H1 (cell line): ENCODE data around the gene LHX5. TPM values are rescaled to one million over a fixed set of nuclear protein-coding genes. Genes with fewer than 3 reads are reported as not detected.
A peak's percentile ranks its signal among the peaks of the same experiment; 100 is the strongest.

Experiments used
- CBX5 ChIP-seq: fragments of 300-800, 300-1000 bp; sonication (generic); IDR thresholded peaks from 2 replicates; pipeline ENCODE4 v1.7.1; 2016; ENCODE audit warnings: antibody characterized with exemption, low read length, low read depth
- CBX8 ChIP-seq: fragments of 300-800, 300-1000 bp; sonication (generic); IDR thresholded peaks from 2 replicates; pipeline ENCODE4 v1.7.1; 2016; ENCODE audit warnings: low read depth, low read length, borderline replicate concordance
- CEBPB ChIP-seq: IDR thresholded peaks from 2 replicates; pipeline ENCODE4 v1.6.1; 2012; ENCODE audit warnings: low read depth, low read length
- CREB1 ChIP-seq: IDR thresholded peaks from 2 replicates; pipeline ENCODE4 v1.6.1; 2012; ENCODE audit warnings: inconsistent platforms
- CTBP2 ChIP-seq: IDR thresholded peaks from 2 replicates; pipeline ENCODE4 v1.7.0; 2011; ENCODE audit warnings: borderline replicate concordance, mild to moderate bottlenecking, moderate library complexity, mixed read lengths, low read length; ENCODE audit not compliant: insufficient read depth, insufficient read length
- KDM1A ChIP-seq: fragments of 200-600, 300-600 bp; sonication (generic); IDR thresholded peaks from 2 replicates; pipeline ENCODE4 v1.7.1; 2016; ENCODE audit warnings: mild to moderate bottlenecking, low read length, borderline replicate concordance
- KDM4A ChIP-seq: IDR thresholded peaks from one replicate; pipeline ENCODE4 v1.7.1; 2012; ENCODE audit warnings: low read depth, mild to moderate bottlenecking, moderate library complexity, low read length, inconsistent platforms; ENCODE audit not compliant: severe bottlenecking
- POLR2AphosphoS5 ChIP-seq: IDR thresholded peaks from 2 replicates; pipeline ENCODE4 v1.6.1; 2011; ENCODE audit warnings: low read depth, low read length
- RAD21 ChIP-seq, 2 experiments: IDR thresholded peaks in 1 of 2; conservative IDR thresholded peaks in 1 of 2; 2 replicates each; pipeline ENCODE4 v1.6.1; 2011; ENCODE audit warnings: low read depth in 2 of 2, low read length in 2 of 2, improper control_type of control experiment in 1 of 2, inconsistent platforms in 1 of 2, mild to moderate bottlenecking in 1 of 2, moderate library complexity in 1 of 2
- RNF2 ChIP-seq: fragments of 200-900, 300-1000 bp; sonication (generic); IDR thresholded peaks from 2 replicates; pipeline ENCODE4 v1.7.1; 2016; ENCODE audit warnings: borderline replicate concordance, low read depth, mild to moderate bottlenecking, antibody characterized with exemption, low read length; ENCODE audit not compliant: poor library complexity, severe bottlenecking; ENCODE audit errors: missing control alignments
- RXRA ChIP-seq: IDR thresholded peaks from 2 replicates; pipeline ENCODE4 v1.6.1; 2011; ENCODE audit warnings: low read depth, mild to moderate bottlenecking, low read length, moderate library complexity; ENCODE audit not compliant: insufficient read depth
- SIN3A ChIP-seq, 2 experiments: IDR thresholded peaks in 1 of 2; conservative IDR thresholded peaks in 1 of 2; 2 replicates each; pipeline ENCODE4 v1.6.1; 2011 to 2012; ENCODE audit warnings: low read length in 2 of 2, improper control_type of control experiment in 1 of 2, low read depth in 1 of 2, mild to moderate bottlenecking in 1 of 2
- polyA plus RNA-seq, 7 experiments: library from polyadenylated mRNA; depleted of rRNA in 3 of 7; stranded (reverse) in 5 of 7; unstranded in 2 of 7; fragments of >200 nt in 5 of 7; fragments of 200-250 nt in 2 of 7; gene quantifications; 1 replicate in 5 of 7; 2 replicates in 1 of 7; 4 replicates in 1 of 7; pipeline versions ENCODE4 v1.2.1 to v1.2.3, GENCODE V29; 2011 to 2013; ENCODE audit warnings: missing spikeins in 2 of 7, mixed read lengths in 2 of 7
- total RNA-seq: library from RNA; stranded (reverse); fragmentation: NEBNext Ultra II Directional; extraction: Animal tissue kit (Norgen Biotek cat#: 25700); gene quantifications from 2 replicates; pipeline ENCODE4 v1.2.1, GENCODE V29; 2021

LHX5 gene
- total and polyA plus RNA-seq, 2 of the 8 experiments (the other 6 are each of a cell fraction or from before 2014, with no cell fraction given), result 0.47 to 1.1 TPM

DNA sequence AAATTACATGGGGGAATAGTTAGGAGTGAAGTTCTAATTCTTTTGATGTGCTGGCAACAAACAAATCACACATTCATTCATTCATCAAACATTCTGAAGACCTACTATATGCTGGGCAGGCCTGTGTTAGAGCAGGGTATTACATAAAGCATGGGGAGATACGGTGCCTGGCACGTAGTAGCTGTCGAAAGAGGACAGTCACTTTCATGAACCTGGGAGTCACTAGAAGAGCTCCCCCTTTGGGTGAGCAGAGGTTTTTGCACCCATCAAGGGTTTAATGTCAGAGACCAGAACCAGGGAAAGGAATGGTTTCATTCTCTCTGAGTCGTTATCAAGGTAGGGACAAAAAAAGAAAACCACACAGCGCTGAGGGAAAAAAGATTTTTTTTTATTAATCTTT is 10.0 kb downstream of the LHX5 start (continued):
- TF ChIP-seq CEBPB (no peak), POLR2AphosphoS5 (no peak), CTBP2 (no peak), KDM4A (no peak), CBX8 (no peak), KDM1A (no peak), RNF2 (no peak), SIN3A (conservative IDR thresholded peaks at IDR 0.05 in 1 of 2, IDR thresholded peaks at IDR 0.05 in 1 of 2; ENCODE audit: low read depth in 1 of 2, low read length in 2 of 2) (no peak), CBX5 (no peak), CREB1 (peak; percentile 32; the same call in 1 of the 2 replicates), RXRA (no peak), RAD21 (IDR thresholded peaks at IDR 0.05 in 1 of 2, conservative IDR thresholded peaks at IDR 0.05 in 1 of 2; ENCODE audit: low read depth in 2 of 2, low read length in 2 of 2) (peak; percentile 40 to 58)
